NCI-H1105 (cell line): Measurements from ENCODE around the gene VIP.

ENCODE experiments used
- DNase-seq: peaks from one replicate; lab custom pipeline; 2025; lab: John Stamatoyannopoulos, UW

Gene VIP

DNA sequence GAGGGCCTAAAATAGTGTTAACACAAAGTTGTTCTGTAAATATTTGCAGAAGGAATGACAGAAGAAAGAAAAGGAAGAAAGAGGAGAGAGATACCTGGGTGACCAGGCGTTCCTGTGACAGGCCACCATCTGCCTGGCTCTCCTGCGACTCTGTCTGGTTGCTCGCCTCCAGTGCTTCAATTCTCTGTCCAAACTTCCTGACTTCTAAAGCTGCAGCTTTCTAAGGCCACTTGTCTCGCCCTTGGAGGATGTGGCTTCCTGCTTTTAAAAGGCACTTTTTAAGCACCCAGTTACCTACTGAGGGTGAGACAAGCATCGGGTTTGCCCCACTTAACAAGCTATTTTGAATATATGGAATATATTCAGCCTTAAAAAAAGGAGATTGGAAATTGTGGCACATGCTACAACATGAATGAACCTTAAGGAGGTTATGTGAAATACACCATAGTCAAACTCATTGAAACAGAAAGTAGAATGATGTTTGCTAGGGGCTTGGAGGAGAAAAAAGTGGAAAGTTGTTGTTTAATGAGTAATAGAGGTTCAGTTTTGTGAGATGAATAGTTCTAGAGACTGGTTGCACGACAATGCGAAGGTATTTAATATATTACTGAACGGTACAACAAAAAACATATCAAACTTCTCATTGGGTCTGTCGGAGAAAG is 32.8 kb downstream of the VIP start:
- no peak for DNase-seq

DNA sequence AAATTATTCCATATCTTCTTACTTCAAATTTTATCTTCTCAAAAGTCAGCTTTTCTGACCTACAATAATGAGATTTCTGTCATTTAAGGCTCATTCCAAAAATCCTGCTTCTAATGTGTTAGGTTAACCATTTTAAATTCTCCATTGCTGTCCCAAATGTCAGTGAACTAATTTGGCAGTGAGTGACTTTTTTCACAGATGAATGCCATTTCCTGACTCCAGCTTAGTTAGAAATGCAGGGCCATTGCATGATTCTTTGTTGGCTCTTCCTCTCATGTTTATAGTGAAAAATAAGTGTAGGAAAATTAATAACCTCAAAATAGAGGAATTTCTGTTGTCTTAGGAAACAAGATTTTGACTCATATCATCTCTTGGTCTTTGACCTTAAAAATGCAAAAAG is 44.1 kb downstream of the VIP start:
- DNase-seq, result no peak

DNA sequence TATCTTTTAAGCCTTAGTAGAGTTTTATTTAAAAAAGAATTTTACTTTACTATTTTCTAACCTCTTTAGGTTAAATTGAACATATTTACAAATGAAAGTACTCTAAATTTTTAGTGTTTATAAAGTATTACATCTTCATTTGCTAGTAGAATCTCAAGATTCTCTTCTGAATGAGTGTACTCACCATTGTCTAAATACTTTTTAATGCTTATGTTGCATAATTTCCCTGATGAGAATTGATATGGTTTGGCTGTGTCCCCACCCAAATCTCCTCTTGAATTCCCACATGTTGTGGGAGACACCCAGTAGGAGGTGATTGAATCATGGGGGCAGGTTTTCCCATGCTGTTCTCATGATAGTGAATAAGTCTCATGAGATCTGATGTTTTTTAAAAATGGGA is 53.6 kb downstream of the VIP start:
- no peak for DNase-seq
